22Rv1 (cell line): Measurements from ENCODE around the gene CD44.

Experiments used
- CTCF ChIP-seq: fragments of 450-650 bp; IDR thresholded peaks from 2 replicates; pipeline ENCODE4 v1.5.1; 2017; ENCODE audit warnings: mild to moderate bottlenecking
- ZFX ChIP-seq: fragments of 450-650 bp; IDR thresholded peaks from 2 replicates; pipeline ENCODE4 v1.6.1; 2017; ENCODE audit warnings: antibody characterized with exemption, borderline replicate concordance

DNA sequence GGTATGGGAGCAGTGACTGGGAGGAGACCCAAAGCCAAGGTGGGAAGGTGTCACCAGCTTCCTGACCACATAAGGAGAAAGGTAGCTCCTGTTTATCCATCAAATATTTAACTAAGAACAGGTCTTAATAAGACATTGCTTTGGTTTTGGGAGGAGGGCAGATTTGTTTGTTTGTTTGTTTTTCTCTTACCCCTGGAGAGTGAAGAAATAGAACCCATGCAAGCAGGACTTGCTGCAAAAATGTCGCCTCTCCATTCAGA, 26.2 kb upstream of the CD44 start:
- no peak for TF ChIP-seq CTCF
- TF ChIP-seq ZFX: no peak
